Neural cell (in vitro differentiated cells): Measurements from ENCODE around the gene IFT122. TPM values are rescaled to one million over a fixed set of nuclear protein-coding genes. Genes with fewer than 3 reads are reported as not detected.

Experiments used
- H2AFZ ChIP-seq: fragments of 200-600, 300-800 bp; sonication (generic), shearing (Covaris generic); 2 replicates; pipeline ENCODE4 v1.6.0; 2014; ENCODE audit warnings: low read depth, mild to moderate bottlenecking, antibody characterized with exemption, low read length, moderate library complexity
- H3F3A ChIP-seq: fragments of 200-600 bp; shearing (Covaris generic); 2 replicates; pipeline ENCODE4 v1.6.1; 2016; ENCODE audit warnings: mild to moderate bottlenecking, moderate library complexity, mixed read lengths, antibody characterized with exemption, low read length; ENCODE audit not compliant: insufficient read depth, poor library complexity, severe bottlenecking
- H3K27ac ChIP-seq: fragments of 200-600, 300-800 bp; sonication (generic), shearing (Covaris generic); 2 replicates; pipeline ENCODE4 v1.5.1; 2014; ENCODE audit warnings: mild to moderate bottlenecking, low read length, moderate library complexity
- H3K27me3 ChIP-seq: fragments of 300-800, 200-600 bp; sonication (generic), shearing (Covaris generic); 2 replicates; pipeline ENCODE4 v1.6.0; 2014; ENCODE audit warnings: mild to moderate bottlenecking, low read depth, low read length, moderate library complexity; ENCODE audit not compliant: insufficient read depth
- H3K36me3 ChIP-seq: fragments of 300-800, 200-600 bp; sonication (generic), shearing (Covaris generic); 2 replicates; pipeline ENCODE4 v1.5.1; 2014; ENCODE audit warnings: mild to moderate bottlenecking, antibody characterized with exemption, low read length, moderate library complexity; ENCODE audit not compliant: insufficient read depth
- H3K4me2 ChIP-seq: fragments of 300-800, 200-600 bp; sonication (generic), shearing (Covaris generic); 2 replicates; pipeline ENCODE4 v1.6.0; 2014; ENCODE audit warnings: mild to moderate bottlenecking, low read length
- H3K4me3 ChIP-seq: fragments of 300-800, 200-600 bp; sonication (generic), shearing (Covaris generic); 2 replicates; pipeline ENCODE4 v1.5.1; 2014; ENCODE audit warnings: mild to moderate bottlenecking, low read length, moderate library complexity
- H3K79me2 ChIP-seq: fragments of 200-600 bp; shearing (Covaris generic); replicated peaks from 2 replicates; pipeline ENCODE4 v1.6.0; 2014; ENCODE audit warnings: mild to moderate bottlenecking, low read length, moderate library complexity; ENCODE audit not compliant: insufficient read depth
- H3K9ac ChIP-seq: fragments of 300-800, 200-600 bp; sonication (generic), shearing (Covaris generic); 2 replicates; pipeline ENCODE4 v1.6.1; 2016; ENCODE audit warnings: mild to moderate bottlenecking, low read length, mixed read lengths
- H3K9me2 ChIP-seq: fragments of 200-600 bp; shearing (Covaris generic); 2 replicates; pipeline ENCODE4 v1.6.1; 2016; ENCODE audit warnings: mild to moderate bottlenecking, low read length, mixed read lengths; ENCODE audit not compliant: insufficient read depth
- H3K9me3 ChIP-seq: fragments of 200-600, 300-800 bp; sonication (generic), shearing (Covaris generic); 2 replicates; pipeline ENCODE4 v1.6.1; 2016; ENCODE audit warnings: mild to moderate bottlenecking, mixed run types, low read length, moderate library complexity, mixed read lengths
- H4K20me1 ChIP-seq: fragments of 200-600 bp; shearing (Covaris generic); 2 replicates; pipeline ENCODE4 v1.6.1; 2016; ENCODE audit warnings: mild to moderate bottlenecking, mixed run types; ENCODE audit not compliant: insufficient read depth
- EP300 ChIP-seq: fragments of 450-650 bp; conservative IDR thresholded peaks from 2 replicates; pipeline ENCODE4 v1.6.1; 2014; ENCODE audit warnings: antibody characterized with exemption, mild to moderate bottlenecking, moderate library complexity; ENCODE audit not compliant: poor library complexity, severe bottlenecking
- EZH2 ChIP-seq: fragments of 200-600, 300-800 bp; shearing (Covaris generic), sonication (generic); IDR thresholded peaks from 2 replicates; pipeline ENCODE4 v1.6.1; 2014; ENCODE audit warnings: antibody characterized with exemption, low read length, borderline replicate concordance, mild to moderate bottlenecking; ENCODE audit not compliant: insufficient read depth, poor library complexity, severe bottlenecking
- MXI1 ChIP-seq: fragments of 450-650 bp; conservative IDR thresholded peaks from 2 replicates; pipeline ENCODE4 v1.6.1; 2014; ENCODE audit warnings: antibody characterized with exemption, mild to moderate bottlenecking; ENCODE audit not compliant: poor library complexity, severe bottlenecking
- POLR2AphosphoS5 ChIP-seq: IDR thresholded peaks from 2 replicates; pipeline ENCODE4 v1.6.1; 2012
- RAD21 ChIP-seq: fragments of 450-650 bp; conservative IDR thresholded peaks from 2 replicates; pipeline ENCODE4 v1.6.1; 2014; ENCODE audit warnings: antibody characterized with exemption, mild to moderate bottlenecking, moderate library complexity
- SMC3 ChIP-seq: fragments of 450-650 bp; conservative IDR thresholded peaks from 2 replicates; pipeline ENCODE4 v1.6.1; 2014; ENCODE audit warnings: antibody characterized with exemption, mild to moderate bottlenecking, moderate library complexity; ENCODE audit not compliant: poor library complexity
- TAF1 ChIP-seq: IDR thresholded peaks from 2 replicates; pipeline ENCODE4 v1.6.1; 2012; ENCODE audit warnings: low read depth
- polyA plus RNA-seq: library from polyadenylated mRNA; depleted of rRNA; stranded (reverse); fragments of >200 nt; gene quantifications from 2 replicates; pipeline ENCODE4 v1.2.3, GENCODE V29; 2014
- TF ChIP-seq, protein P1 (sequence below): IDR thresholded peaks from 2 replicates; pipeline ENCODE4 v1.6.1; 2012; ENCODE audit warnings: borderline replicate concordance
- TF ChIP-seq, protein P2 (sequence below): fragments of 450-650 bp; IDR thresholded peaks from 2 replicates; pipeline ENCODE4 v1.5.1; 2014; ENCODE audit warnings: antibody characterized with exemption, mild to moderate bottlenecking, moderate library complexity; ENCODE audit not compliant: poor library complexity, severe bottlenecking

IFT122 gene
- polyA plus RNA-seq, 1 donor from 2014 or later, result 28.3 TPM

DNA sequence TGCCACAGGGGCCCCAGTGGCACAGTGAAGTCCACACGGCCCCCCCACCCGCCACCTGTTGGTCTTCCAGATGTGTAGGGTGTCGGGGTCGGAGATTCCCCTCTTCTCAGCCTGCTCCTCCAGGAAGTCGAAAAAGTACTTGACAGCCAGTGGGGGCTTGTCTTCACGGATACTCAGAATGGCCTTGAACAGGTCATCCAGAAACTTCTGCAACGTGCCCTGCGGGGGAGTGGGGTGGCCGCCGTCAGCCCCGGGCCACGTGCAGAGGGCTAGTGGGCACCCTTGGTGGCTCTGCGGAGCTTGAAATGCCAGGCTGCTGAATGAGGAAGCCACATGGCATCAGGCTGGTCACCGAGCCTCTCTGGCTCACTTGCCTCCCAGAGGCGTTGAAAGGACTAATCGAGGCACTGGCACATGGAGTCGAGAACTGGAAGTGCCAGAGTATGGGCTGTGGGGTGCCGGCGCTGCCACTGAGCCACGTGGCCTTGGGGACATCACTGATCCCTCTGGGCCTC is 119.6 kb downstream of the IFT122 start:
- Histone ChIP-seq H4K20me1 (no peaks in the 10 kb centered on the region), H3F3A (no peaks in the 10 kb centered on the region), H3K4me2 (no peak overlapping the region), H3K9me2 (no peaks in the 10 kb centered on the region), H3K27me3 (no peaks in the 10 kb centered on the region), H3K9me3 (no peaks in the 10 kb centered on the region), H3K27ac (no peak overlapping the region), H2AFZ (no peak overlapping the region), H3K4me3 (no peak overlapping the region), H3K79me2 (no peaks in the 10 kb centered on the region), H3K9ac (no peak overlapping the region), H3K36me3 (no peaks in the 10 kb centered on the region)
- TF ChIP-seq, protein P1, sequence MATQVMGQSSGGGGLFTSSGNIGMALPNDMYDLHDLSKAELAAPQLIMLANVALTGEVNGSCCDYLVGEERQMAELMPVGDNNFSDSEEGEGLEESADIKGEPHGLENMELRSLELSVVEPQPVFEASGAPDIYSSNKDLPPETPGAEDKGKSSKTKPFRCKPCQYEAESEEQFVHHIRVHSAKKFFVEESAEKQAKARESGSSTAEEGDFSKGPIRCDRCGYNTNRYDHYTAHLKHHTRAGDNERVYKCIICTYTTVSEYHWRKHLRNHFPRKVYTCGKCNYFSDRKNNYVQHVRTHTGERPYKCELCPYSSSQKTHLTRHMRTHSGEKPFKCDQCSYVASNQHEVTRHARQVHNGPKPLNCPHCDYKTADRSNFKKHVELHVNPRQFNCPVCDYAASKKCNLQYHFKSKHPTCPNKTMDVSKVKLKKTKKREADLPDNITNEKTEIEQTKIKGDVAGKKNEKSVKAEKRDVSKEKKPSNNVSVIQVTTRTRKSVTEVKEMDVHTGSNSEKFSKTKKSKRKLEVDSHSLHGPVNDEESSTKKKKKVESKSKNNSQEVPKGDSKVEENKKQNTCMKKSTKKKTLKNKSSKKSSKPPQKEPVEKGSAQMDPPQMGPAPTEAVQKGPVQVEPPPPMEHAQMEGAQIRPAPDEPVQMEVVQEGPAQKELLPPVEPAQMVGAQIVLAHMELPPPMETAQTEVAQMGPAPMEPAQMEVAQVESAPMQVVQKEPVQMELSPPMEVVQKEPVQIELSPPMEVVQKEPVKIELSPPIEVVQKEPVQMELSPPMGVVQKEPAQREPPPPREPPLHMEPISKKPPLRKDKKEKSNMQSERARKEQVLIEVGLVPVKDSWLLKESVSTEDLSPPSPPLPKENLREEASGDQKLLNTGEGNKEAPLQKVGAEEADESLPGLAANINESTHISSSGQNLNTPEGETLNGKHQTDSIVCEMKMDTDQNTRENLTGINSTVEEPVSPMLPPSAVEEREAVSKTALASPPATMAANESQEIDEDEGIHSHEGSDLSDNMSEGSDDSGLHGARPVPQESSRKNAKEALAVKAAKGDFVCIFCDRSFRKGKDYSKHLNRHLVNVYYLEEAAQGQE, result no peak
- TF ChIP-seq, protein P2, sequence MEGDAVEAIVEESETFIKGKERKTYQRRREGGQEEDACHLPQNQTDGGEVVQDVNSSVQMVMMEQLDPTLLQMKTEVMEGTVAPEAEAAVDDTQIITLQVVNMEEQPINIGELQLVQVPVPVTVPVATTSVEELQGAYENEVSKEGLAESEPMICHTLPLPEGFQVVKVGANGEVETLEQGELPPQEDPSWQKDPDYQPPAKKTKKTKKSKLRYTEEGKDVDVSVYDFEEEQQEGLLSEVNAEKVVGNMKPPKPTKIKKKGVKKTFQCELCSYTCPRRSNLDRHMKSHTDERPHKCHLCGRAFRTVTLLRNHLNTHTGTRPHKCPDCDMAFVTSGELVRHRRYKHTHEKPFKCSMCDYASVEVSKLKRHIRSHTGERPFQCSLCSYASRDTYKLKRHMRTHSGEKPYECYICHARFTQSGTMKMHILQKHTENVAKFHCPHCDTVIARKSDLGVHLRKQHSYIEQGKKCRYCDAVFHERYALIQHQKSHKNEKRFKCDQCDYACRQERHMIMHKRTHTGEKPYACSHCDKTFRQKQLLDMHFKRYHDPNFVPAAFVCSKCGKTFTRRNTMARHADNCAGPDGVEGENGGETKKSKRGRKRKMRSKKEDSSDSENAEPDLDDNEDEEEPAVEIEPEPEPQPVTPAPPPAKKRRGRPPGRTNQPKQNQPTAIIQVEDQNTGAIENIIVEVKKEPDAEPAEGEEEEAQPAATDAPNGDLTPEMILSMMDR, result no peak
- TF ChIP-seq SMC3 (no peak), MXI1 (no peak), RAD21 (no peak), TAF1 (no peak), EZH2 (no peak), POLR2AphosphoS5 (no peak), EP300 (no peak)

DNA sequence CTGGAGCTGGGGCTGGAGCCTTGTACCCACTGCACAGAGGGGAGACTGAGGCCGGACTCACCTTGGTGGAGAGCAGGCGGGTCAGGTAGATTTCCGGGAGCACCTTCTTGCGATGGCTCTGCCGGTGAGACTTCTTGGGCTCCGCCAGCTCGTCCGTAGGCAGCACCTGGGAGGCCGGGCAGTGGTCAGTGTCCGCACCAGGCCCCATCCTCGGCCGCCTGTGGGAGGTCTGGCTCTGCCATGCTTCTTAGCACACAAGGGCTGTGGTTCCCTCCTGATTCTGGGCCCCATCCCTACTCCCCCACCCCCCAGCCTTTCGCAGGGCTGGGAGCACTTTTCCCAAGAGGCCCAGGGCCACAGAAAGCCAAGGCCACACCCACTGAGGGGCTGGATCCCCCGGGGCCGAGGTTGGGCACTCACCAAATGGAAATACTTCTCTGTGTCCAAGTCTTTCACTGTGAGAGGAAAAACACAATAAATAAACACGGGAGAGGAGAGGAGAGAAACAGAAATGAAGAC is 120.3 kb downstream of the IFT122 start:
- no peak overlapping the region for H3K9ac ChIP-seq
- H3K27me3 ChIP-seq, result no peaks in the 10 kb centered on the region
- no peaks in the 10 kb centered on the region for H3K79me2 ChIP-seq
- H3K9me3 ChIP-seq, result no peaks in the 10 kb centered on the region
- no peaks in the 10 kb centered on the region for H3F3A ChIP-seq
- H4K20me1 ChIP-seq, result no peaks in the 10 kb centered on the region
- TF ChIP-seq, protein P2, result no peak
- TF ChIP-seq EZH2, result no peak
- no peak overlapping the region for H2AFZ ChIP-seq
- H3K36me3 ChIP-seq, result no peaks in the 10 kb centered on the region
- H3K27ac ChIP-seq, result no peak overlapping the region
- no peaks in the 10 kb centered on the region for H3K9me2 ChIP-seq
- no peak overlapping the region for H3K4me3 ChIP-seq
- no peak overlapping the region for H3K4me2 ChIP-seq
